NT2/D1 (cell line): ENCODE measurements around the gene LHFPL5.

ENCODE experiments used
- DNase-seq: peaks from one replicate; pipeline ENCODE4 v3.0.0-alpha.2; 2011; ENCODE audit warnings: low read depth, low spot score
- H3K27me3 ChIP-seq: 2 replicates; pipeline ENCODE4 v1.6.0; 2011; ENCODE audit warnings: mild to moderate bottlenecking; ENCODE audit not compliant: insufficient read length, insufficient read depth
- H3K36me3 ChIP-seq: 2 replicates; pipeline ENCODE4 v1.6.1; 2011; ENCODE audit warnings: mild to moderate bottlenecking, low read length, mixed read lengths; ENCODE audit not compliant: insufficient read depth, insufficient read length
- H3K4me1 ChIP-seq: 2 replicates; pipeline ENCODE4 v1.5.1; 2011; ENCODE audit not compliant: insufficient read depth, insufficient read length
- H3K4me3 ChIP-seq: 2 replicates; pipeline ENCODE4 v1.5.1; 2011; ENCODE audit warnings: low read depth; ENCODE audit not compliant: insufficient read length
- H3K9ac ChIP-seq: 2 replicates; pipeline ENCODE4 v1.6.0; 2011; ENCODE audit warnings: low read depth; ENCODE audit not compliant: insufficient read length
- H3K9me3 ChIP-seq: 2 replicates; pipeline ENCODE4 v1.5.1; 2011; ENCODE audit warnings: mild to moderate bottlenecking, low read length; ENCODE audit not compliant: insufficient read depth
- SUZ12 ChIP-seq: IDR thresholded peaks from 2 replicates; pipeline ENCODE4 v1.6.1; 2011; ENCODE audit not compliant: insufficient read length, insufficient read depth; ENCODE audit errors: extremely low read depth
- YY1 ChIP-seq: IDR thresholded peaks from 2 replicates; pipeline ENCODE4 v1.6.1; 2011; ENCODE audit not compliant: insufficient read length, insufficient read depth
- ZNF274 ChIP-seq: IDR thresholded peaks from 2 replicates; pipeline ENCODE4 v1.6.1; 2011; ENCODE audit warnings: mild to moderate bottlenecking, low read depth, low read length

The LHFPL5 gene

GRCh38 chr6:35857853-35858252, 52.7 kb downstream of the LHFPL5 start:
- Histone ChIP-seq H3K4me1 (no peaks in the 10 kb centered on the region), H3K9ac (no peak overlapping the region), H3K4me3 (no peak overlapping the region), H3K36me3 (peaks cover 62% of the 10 kb centered on the region), H3K9me3 (no peaks in the 10 kb centered on the region), H3K27me3 (no peaks in the 10 kb centered on the region)
- no peak for DNase-seq
- TF ChIP-seq SUZ12, result no peak
- TF ChIP-seq YY1, result no peak
- no peak for TF ChIP-seq ZNF274

- no peak overlapping the region for H3K4me3 ChIP-seq
- DNase-seq, result no peak
- peaks cover 53% of the 10 kb centered on the region for H3K36me3 ChIP-seq
- H3K27me3 ChIP-seq, result no peaks in the 10 kb centered on the region
- no peak overlapping the region for H3K9ac ChIP-seq
- no peak for TF ChIP-seq ZNF274
- no peak for TF ChIP-seq YY1
- no peak for TF ChIP-seq SUZ12
- H3K9me3 ChIP-seq, result no peaks in the 10 kb centered on the region
- H3K4me1 ChIP-seq, result no peaks in the 10 kb centered on the region
Measured at GRCh38 chr6:35859367-35859766, 54.2 kb downstream of the LHFPL5 start.
